Esophagus squamous epithelium (tissue), 5 donors: Measurements from ENCODE around the gene MFAP2. TPM values are rescaled to one million over a fixed set of nuclear protein-coding genes. Genes with fewer than 3 reads are reported as not detected.

Experiments
- DNase-seq: peaks from one replicate; lab custom pipeline; 2025; lab: John Stamatoyannopoulos, UW
- H3K27ac ChIP-seq, 4 donors: fragments of 200-600 bp; sonication (generic); one replicate each; pipeline ENCODE4 v1.5.1; 2016 to 2019; ENCODE audit warnings: mild to moderate bottlenecking in 1 of 4
- H3K27me3 ChIP-seq, 4 donors: fragments of 200-600 bp; sonication (generic); 1 replicate in 3 of 4; 2 replicates in 1 of 4; pipeline versions ENCODE4 v1.5.1 to v1.6.0; 2017 to 2021; ENCODE audit warnings: antibody characterized with exemption in 1 of 4
- H3K36me3 ChIP-seq, 3 donors: fragments of 200-600 bp; sonication (generic); one replicate each; pipeline ENCODE4 v1.5.1; 2016 to 2019
- H3K4me1 ChIP-seq, 3 donors: fragments of 200-600 bp; sonication (generic); one replicate each; pipeline ENCODE4 v1.5.1; 2017 to 2019
- H3K4me3 ChIP-seq, 4 donors: fragments of 200-600 bp; sonication (generic); 1 replicate in 3 of 4; 2 replicates in 1 of 4; pipeline ENCODE4 v1.5.1; 2016 to 2019; ENCODE audit warnings: mild to moderate bottlenecking in 2 of 4, moderate library complexity in 1 of 4
- H3K9me3 ChIP-seq, 3 donors: fragments of 200-600 bp; sonication (generic); one replicate each; pipeline ENCODE4 v1.5.1; 2016 to 2019
- CTCF ChIP-seq, 6 experiments: fragments of 450-650 bp in 4 of 6; fragments of 200-600 bp in 2 of 6; sonication (generic) in 2 of 6; IDR thresholded peaks; one replicate each; pipeline ENCODE4 v1.5.1; 2016 to 2019; ENCODE audit warnings: antibody characterized with exemption in 6 of 6, mild to moderate bottlenecking in 4 of 6, moderate library complexity in 4 of 6
- POLR2A ChIP-seq, 4 donors: fragments of 450-650 bp; IDR thresholded peaks; one replicate each; pipeline ENCODE4 v1.6.1; 2017; ENCODE audit warnings: antibody characterized with exemption in 4 of 4, mild to moderate bottlenecking in 4 of 4, moderate library complexity in 3 of 4
- WGBS, 2 donors: methylation state at CpG; one replicate each; pipeline ENCODE4 v1.1.5; 2018; 5-methylcytosine and 5-hydroxymethylcytosine counted together
- intact Hi-C: fragments of 100-400 bp; cut with DNase I; formaldehyde crosslinking; loops from one replicate; pipeline ENCODE4 v1.15.0; 2022
- total RNA-seq, 4 donors: library from RNA; depleted of rRNA; stranded (reverse); fragments of >200 nt; gene quantifications; one replicate each; pipeline ENCODE4 v1.1.0, GENCODE V29; 2016
- donor health status: DM: yes; HTN: yes; CAD: no.

MFAP2 gene
- total RNA-seq, 4 donors from 2014 or later, result 0.70 to 10.5 (median 4.2) TPM; not detected in 1

GRCh38 chr1:16979475-16980327, 719 bp downstream of the MFAP2 start:
- Histone ChIP-seq H3K27ac (peak overlapping the region; percentile 13 to 78 (median 69)), H3K27me3 (peaks cover 0 to 31% (median 0%) of the 10 kb centered on the region in 4 donors), H3K4me1 (peaks cover 16 to 71% (median 23%) of the 10 kb centered on the region in 3 donors), H3K36me3 (no peaks in the 10 kb centered on the region), H3K4me3 (peak overlapping the region; percentile 35 to 73 (median 46)), H3K9me3 (no peaks in the 10 kb centered on the region)
- no peak for DNase-seq
- no peak for TF ChIP-seq CTCF (IDR thresholded peaks at IDR 0.05)
- TF ChIP-seq POLR2A (IDR thresholded peaks at IDR 0.05), result no peak
- intact Hi-C loops, result no loop called here
- WGBS, 2 donors, result 7 to 23% methylated on average over 14 to 24 of the region's 44 CpGs

- Histone ChIP-seq H3K9me3 (no peaks in the 10 kb centered on the region), H3K4me1 (peaks cover 11 to 62% (median 19%) of the 10 kb centered on the region in 3 donors), H3K27me3 (peaks cover 0 to 31% (median 0%) of the 10 kb centered on the region in 4 donors), H3K27ac (peak overlapping the region; percentile 13 to 78 (median 69)), H3K4me3 (peak overlapping the region in 3 of 4 donors; percentile 35 to 73 (median 55)), H3K36me3 (no peaks in the 10 kb centered on the region)
- WGBS, 2 donors, result 57% methylated on average over 2 of the region's 20 CpGs; no CpG with 5 or more reads in 1 of the 2 donors
- intact Hi-C loops, result no loop called here
- no peak for TF ChIP-seq CTCF (IDR thresholded peaks at IDR 0.05)
- peak in 1 of 4 donors; percentile 37 for TF ChIP-seq POLR2A (IDR thresholded peaks at IDR 0.05)
- no peak for DNase-seq
Observed at GRCh38 chr1:16978567-16979474, 1.6 kb downstream of the MFAP2 start.

GRCh38 chr1:16978139-16978538, 2.3 kb downstream of the MFAP2 start:
- no peaks in the 10 kb centered on the region for H3K9me3 ChIP-seq
- no peak for DNase-seq
- WGBS, 2 donors, result no CpG with 5 or more reads among the region's 4 CpGs
- no peak for TF ChIP-seq POLR2A (IDR thresholded peaks at IDR 0.05)
- TF ChIP-seq CTCF (IDR thresholded peaks at IDR 0.05), result no peak
- H3K27ac ChIP-seq, result peak overlapping the region in 2 of 4 donors; percentile 50 to 74
- no peaks in the 10 kb centered on the region for H3K36me3 ChIP-seq
- H3K4me1 ChIP-seq, result peaks cover 11 to 60% (median 19%) of the 10 kb centered on the region in 3 donors
- no peak overlapping the region for H3K4me3 ChIP-seq
- H3K27me3 ChIP-seq, result peaks cover 0 to 31% (median 0%) of the 10 kb centered on the region in 4 donors
- intact Hi-C loops, result no loop called here

GRCh38 chr1:16977377-16977776, 3.0 kb downstream of the MFAP2 start:
- DNase-seq, result no peak
- Histone ChIP-seq H3K9me3 (no peaks in the 10 kb centered on the region), H3K4me3 (no peak overlapping the region), H3K4me1 (peaks cover 11 to 60% (median 19%) of the 10 kb centered on the region in 3 donors), H3K27me3 (peaks cover 0 to 31% (median 0%) of the 10 kb centered on the region in 4 donors), H3K27ac (no peak overlapping the region), H3K36me3 (no peaks in the 10 kb centered on the region)
- no peak for TF ChIP-seq POLR2A (IDR thresholded peaks at IDR 0.05)
- no peak for TF ChIP-seq CTCF (IDR thresholded peaks at IDR 0.05)
- WGBS, 2 donors, result 87 to 98% methylated on average over 5 of the region's 5 CpGs
- intact Hi-C loops, result no loop called here
